HepG2 (cell line): ENCODE results near the gene SRSF1. TPM values are rescaled to one million over a fixed set of nuclear protein-coding genes. Genes with fewer than 3 reads are reported as not detected.

ENCODE experiments used
- ATF3 ChIP-seq: sonication (generic); formaldehyde crosslinking; IDR thresholded peaks from 2 replicates; pipeline ENCODE4 v1.4.0; 2020; ENCODE audit warnings: missing genetic modification reagents
- EP300 ChIP-seq, 3 experiments: sonication (generic) in 1 of 3; formaldehyde crosslinking in 1 of 3; IDR thresholded peaks; 2 replicates each; pipeline versions ENCODE4 v1.5.1 to v1.6.1; 2011 to 2020; ENCODE audit warnings: low read depth in 2 of 3, low read length in 2 of 3, borderline replicate concordance in 1 of 3, improper control_type of control experiment in 1 of 3, mild to moderate bottlenecking in 1 of 3, missing genetic modification reagents in 1 of 3, moderate library complexity in 1 of 3
- HCFC1 ChIP-seq: fragments of 150-350 bp; IDR thresholded peaks from 2 replicates; pipeline ENCODE4 v1.6.1; 2014; ENCODE audit warnings: low read depth, low read length
- MEIS1 ChIP-seq: sonication (generic); formaldehyde crosslinking; IDR thresholded peaks from 2 replicates; pipeline ENCODE4 v1.9.0; 2021; ENCODE audit warnings: mild to moderate bottlenecking, missing genetic modification reagents, moderate library complexity, borderline replicate concordance
- NPAS2 ChIP-seq: sonication (generic); formaldehyde crosslinking; IDR thresholded peaks from 2 replicates; pipeline ENCODE4 v1.8.0; 2022; ENCODE audit warnings: mild to moderate bottlenecking, missing genetic modification reagents, borderline replicate concordance
- TBX2 ChIP-seq: sonication (generic); formaldehyde crosslinking; IDR thresholded peaks from 2 replicates; pipeline ENCODE4 v1.5.0; 2020; ENCODE audit warnings: missing genetic modification reagents, mild to moderate bottlenecking, borderline replicate concordance
- ZFP62 ChIP-seq: sonication (generic); formaldehyde crosslinking; IDR thresholded peaks from 2 replicates; pipeline ENCODE4 v1.4.0; 2020; ENCODE audit warnings: missing genetic modification reagents
- ZNF30 ChIP-seq: sonication (generic); formaldehyde crosslinking; IDR thresholded peaks from 2 replicates; pipeline ENCODE4 v1.5.0; 2020; ENCODE audit warnings: mild to moderate bottlenecking, missing genetic modification reagents
- ZNF460 ChIP-seq: sonication (generic); formaldehyde crosslinking; IDR thresholded peaks from 2 replicates; pipeline ENCODE4 v1.5.1; 2020; ENCODE audit warnings: missing genetic modification reagents, mild to moderate bottlenecking, borderline replicate concordance
- polyA plus RNA-seq, 8 experiments: library from polyadenylated mRNA; depleted of rRNA in 3 of 8; stranded (reverse) in 7 of 8; unstranded in 1 of 8; fragments of >200 nt; fragmentation: Illumina TruSeq in 4 of 8; extraction: Trizol in 4 of 8; gene quantifications; 2 replicates each; pipeline versions ENCODE4 v1.2.1 to v1.2.3, GENCODE V29; 2011 to 2016; ENCODE audit warnings: low read depth in 4 of 8, missing spikeins in 1 of 8, mixed read lengths in 1 of 8; ENCODE audit not compliant: insufficient read depth in 1 of 8
- total RNA-seq, 5 experiments: library from RNA; depleted of rRNA; stranded (reverse); fragments of >200 nt; fragmentation: Illumina TruSeq; extraction: Trizol; gene quantifications; 2 replicates each; pipeline ENCODE4 v1.2.3, GENCODE V29; 2016; ENCODE audit warnings: low read depth in 1 of 5
- TF ChIP-seq, protein P1 (sequence below): sonication (generic); formaldehyde crosslinking; IDR thresholded peaks from 2 replicates; pipeline ENCODE4 v1.4.0; 2020; ENCODE audit warnings: missing genetic modification reagents
- TF ChIP-seq, protein P2 (sequence below): sonication (generic); formaldehyde crosslinking; IDR thresholded peaks from 2 replicates; pipeline ENCODE4 v1.5.0; 2020; ENCODE audit warnings: mild to moderate bottlenecking, missing genetic modification reagents, moderate library complexity
- TF ChIP-seq, protein P3 (sequence below): sonication (generic); formaldehyde crosslinking; IDR thresholded peaks from 2 replicates; pipeline ENCODE4 v1.4.0; 2020; ENCODE audit warnings: low read depth, missing genetic modification reagents
- TF ChIP-seq, protein P4 (sequence below), 2 experiments: IDR thresholded peaks; 2 replicates each; pipeline ENCODE4 v1.6.1; 2011 to 2012; ENCODE audit warnings: low read length in 2 of 2, borderline replicate concordance in 1 of 2, low read depth in 1 of 2, mild to moderate bottlenecking in 1 of 2, moderate library complexity in 1 of 2

SRSF1 gene
- total and polyA plus RNA-seq, 2 of the 13 experiments (the other 11 are each of a cell fraction or from before 2014, with no cell fraction given), result 142 to 445 TPM

DNA sequence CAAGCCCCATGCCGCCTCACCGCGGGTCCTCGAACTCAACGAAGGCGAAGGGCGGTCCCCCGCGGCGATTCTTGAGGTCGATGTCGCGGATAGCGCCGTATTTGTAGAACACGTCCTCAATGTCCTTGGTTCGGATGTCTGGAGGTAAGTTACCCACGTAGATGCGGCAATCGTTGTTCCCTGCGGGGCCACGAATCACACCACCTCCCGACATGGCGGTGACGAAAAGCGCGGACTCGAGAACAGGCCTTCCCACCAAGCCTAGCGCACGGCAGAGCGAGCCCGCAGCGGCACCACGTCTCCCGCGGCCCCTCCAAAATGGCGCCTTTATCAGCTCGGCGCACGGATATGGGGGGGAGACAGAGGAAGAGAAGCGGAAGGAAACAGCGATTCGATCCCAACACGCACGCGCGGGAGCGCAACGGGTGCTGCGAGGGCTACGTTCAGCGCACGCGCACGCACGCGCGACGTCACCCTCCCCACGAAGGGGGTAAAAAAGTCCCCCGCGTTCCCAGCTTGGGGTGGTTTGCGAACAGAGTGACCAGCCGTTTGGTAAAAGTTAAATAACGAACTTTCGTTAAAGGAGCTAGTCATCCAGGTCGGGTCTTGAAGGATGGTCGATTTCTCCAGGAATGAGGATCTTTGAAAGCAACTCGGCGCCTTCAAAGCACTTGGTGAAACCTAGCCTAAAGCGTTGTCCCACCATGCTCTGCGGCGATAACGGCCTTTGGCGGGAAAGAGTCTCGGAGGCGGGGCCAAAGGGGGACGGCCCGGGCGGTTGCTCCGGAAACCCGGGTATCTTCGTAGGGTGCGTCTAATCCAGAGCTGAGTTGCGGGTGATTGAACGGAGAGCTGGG is at the start of gene SRSF1 (continued):
- TF ChIP-seq, protein P1, sequence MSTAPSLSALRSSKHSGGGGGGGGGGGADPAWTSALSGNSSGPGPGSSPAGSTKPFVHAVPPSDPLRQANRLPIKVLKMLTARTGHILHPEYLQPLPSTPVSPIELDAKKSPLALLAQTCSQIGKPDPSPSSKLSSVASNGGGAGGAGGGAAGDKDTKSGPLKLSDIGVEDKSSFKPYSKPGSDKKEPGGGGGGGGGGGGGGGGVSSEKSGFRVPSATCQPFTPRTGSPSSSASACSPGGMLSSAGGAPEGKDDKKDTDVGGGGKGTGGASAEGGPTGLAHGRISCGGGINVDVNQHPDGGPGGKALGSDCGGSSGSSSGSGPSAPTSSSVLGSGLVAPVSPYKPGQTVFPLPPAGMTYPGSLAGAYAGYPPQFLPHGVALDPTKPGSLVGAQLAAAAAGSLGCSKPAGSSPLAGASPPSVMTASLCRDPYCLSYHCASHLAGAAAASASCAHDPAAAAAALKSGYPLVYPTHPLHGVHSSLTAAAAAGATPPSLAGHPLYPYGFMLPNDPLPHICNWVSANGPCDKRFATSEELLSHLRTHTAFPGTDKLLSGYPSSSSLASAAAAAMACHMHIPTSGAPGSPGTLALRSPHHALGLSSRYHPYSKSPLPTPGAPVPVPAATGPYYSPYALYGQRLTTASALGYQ, result peak; percentile 88
- TF ChIP-seq MEIS1 (CRISPR knock-in tag), result peak; percentile 96
- TF ChIP-seq ATF3 (CRISPR knock-in tag), result 0 out of 2 replicates have a peak, but pooled peaks have one; percentile 8
- peak; percentile 54; the same call in 1 of the 2 replicates for TF ChIP-seq TBX2 (CRISPR knock-in tag)
- no peak for TF ChIP-seq HCFC1
- TF ChIP-seq, protein P2, sequence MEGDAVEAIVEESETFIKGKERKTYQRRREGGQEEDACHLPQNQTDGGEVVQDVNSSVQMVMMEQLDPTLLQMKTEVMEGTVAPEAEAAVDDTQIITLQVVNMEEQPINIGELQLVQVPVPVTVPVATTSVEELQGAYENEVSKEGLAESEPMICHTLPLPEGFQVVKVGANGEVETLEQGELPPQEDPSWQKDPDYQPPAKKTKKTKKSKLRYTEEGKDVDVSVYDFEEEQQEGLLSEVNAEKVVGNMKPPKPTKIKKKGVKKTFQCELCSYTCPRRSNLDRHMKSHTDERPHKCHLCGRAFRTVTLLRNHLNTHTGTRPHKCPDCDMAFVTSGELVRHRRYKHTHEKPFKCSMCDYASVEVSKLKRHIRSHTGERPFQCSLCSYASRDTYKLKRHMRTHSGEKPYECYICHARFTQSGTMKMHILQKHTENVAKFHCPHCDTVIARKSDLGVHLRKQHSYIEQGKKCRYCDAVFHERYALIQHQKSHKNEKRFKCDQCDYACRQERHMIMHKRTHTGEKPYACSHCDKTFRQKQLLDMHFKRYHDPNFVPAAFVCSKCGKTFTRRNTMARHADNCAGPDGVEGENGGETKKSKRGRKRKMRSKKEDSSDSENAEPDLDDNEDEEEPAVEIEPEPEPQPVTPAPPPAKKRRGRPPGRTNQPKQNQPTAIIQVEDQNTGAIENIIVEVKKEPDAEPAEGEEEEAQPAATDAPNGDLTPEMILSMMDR, result no peak
- peak; percentile 96 for TF ChIP-seq ZNF30 (CRISPR knock-in tag)
- TF ChIP-seq, protein P3, sequence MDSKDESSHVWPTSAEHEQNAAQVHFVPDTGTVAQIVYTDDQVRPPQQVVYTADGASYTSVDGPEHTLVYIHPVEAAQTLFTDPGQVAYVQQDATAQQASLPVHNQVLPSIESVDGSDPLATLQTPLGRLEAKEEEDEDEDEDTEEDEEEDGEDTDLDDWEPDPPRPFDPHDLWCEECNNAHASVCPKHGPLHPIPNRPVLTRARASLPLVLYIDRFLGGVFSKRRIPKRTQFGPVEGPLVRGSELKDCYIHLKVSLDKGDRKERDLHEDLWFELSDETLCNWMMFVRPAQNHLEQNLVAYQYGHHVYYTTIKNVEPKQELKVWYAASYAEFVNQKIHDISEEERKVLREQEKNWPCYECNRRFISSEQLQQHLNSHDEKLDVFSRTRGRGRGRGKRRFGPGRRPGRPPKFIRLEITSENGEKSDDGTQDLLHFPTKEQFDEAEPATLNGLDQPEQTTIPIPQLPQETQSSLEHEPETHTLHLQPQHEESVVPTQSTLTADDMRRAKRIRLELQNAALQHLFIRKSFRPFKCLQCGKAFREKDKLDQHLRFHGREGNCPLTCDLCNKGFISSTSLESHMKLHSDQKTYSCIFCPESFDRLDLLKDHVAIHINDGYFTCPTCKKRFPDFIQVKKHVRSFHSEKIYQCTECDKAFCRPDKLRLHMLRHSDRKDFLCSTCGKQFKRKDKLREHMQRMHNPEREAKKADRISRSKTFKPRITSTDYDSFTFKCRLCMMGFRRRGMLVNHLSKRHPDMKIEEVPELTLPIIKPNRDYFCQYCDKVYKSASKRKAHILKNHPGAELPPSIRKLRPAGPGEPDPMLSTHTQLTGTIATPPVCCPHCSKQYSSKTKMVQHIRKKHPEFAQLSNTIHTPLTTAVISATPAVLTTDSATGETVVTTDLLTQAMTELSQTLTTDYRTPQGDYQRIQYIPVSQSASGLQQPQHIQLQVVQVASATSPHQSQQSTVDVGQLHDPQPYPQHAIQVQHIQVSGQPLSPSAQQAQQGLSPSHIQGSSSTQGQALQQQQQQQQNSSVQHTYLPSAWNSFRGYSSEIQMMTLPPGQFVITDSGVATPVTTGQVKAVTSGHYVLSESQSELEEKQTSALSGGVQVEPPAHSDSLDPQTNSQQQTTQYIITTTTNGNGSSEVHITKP (CRISPR knock-in tag), result peak; percentile 72
- TF ChIP-seq NPAS2 (CRISPR knock-in tag), result no peak
- TF ChIP-seq, protein P4, sequence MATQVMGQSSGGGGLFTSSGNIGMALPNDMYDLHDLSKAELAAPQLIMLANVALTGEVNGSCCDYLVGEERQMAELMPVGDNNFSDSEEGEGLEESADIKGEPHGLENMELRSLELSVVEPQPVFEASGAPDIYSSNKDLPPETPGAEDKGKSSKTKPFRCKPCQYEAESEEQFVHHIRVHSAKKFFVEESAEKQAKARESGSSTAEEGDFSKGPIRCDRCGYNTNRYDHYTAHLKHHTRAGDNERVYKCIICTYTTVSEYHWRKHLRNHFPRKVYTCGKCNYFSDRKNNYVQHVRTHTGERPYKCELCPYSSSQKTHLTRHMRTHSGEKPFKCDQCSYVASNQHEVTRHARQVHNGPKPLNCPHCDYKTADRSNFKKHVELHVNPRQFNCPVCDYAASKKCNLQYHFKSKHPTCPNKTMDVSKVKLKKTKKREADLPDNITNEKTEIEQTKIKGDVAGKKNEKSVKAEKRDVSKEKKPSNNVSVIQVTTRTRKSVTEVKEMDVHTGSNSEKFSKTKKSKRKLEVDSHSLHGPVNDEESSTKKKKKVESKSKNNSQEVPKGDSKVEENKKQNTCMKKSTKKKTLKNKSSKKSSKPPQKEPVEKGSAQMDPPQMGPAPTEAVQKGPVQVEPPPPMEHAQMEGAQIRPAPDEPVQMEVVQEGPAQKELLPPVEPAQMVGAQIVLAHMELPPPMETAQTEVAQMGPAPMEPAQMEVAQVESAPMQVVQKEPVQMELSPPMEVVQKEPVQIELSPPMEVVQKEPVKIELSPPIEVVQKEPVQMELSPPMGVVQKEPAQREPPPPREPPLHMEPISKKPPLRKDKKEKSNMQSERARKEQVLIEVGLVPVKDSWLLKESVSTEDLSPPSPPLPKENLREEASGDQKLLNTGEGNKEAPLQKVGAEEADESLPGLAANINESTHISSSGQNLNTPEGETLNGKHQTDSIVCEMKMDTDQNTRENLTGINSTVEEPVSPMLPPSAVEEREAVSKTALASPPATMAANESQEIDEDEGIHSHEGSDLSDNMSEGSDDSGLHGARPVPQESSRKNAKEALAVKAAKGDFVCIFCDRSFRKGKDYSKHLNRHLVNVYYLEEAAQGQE (IDR thresholded peaks at IDR 0.05; ENCODE audit: borderline replicate concordance in 1 of 2, low read depth in 1 of 2, low read length in 2 of 2), result peak in 1 of 2 experiments; percentile 74; a peak in 1 of 4 replicates
- no peak for TF ChIP-seq ZFP62
- peak; percentile 59; the same call in 1 of the 2 replicates for TF ChIP-seq ZNF460 (CRISPR knock-in tag)
- TF ChIP-seq EP300 (IDR thresholded peaks at IDR 0.05; ENCODE audit: low read depth in 2 of 2, low read length in 2 of 2), result peak; percentile 16 to 62; a peak in 1 of 4 replicates
- TF ChIP-seq EP300 (CRISPR knock-in tag; IDR thresholded peaks at IDR 0.05; ENCODE audit: borderline replicate concordance), result peak; percentile 52; the same call in 1 of the 2 replicates
